ENCODE results near the gene SBNO2. TPM values are rescaled to one million over a fixed set of nuclear protein-coding genes. Genes with fewer than 3 reads are reported as not detected.

SBNO2 gene
- total RNA-seq, 4 donors from 2014 or later: 22.2 to 49.8 (median 30.9) TPM

DNA sequence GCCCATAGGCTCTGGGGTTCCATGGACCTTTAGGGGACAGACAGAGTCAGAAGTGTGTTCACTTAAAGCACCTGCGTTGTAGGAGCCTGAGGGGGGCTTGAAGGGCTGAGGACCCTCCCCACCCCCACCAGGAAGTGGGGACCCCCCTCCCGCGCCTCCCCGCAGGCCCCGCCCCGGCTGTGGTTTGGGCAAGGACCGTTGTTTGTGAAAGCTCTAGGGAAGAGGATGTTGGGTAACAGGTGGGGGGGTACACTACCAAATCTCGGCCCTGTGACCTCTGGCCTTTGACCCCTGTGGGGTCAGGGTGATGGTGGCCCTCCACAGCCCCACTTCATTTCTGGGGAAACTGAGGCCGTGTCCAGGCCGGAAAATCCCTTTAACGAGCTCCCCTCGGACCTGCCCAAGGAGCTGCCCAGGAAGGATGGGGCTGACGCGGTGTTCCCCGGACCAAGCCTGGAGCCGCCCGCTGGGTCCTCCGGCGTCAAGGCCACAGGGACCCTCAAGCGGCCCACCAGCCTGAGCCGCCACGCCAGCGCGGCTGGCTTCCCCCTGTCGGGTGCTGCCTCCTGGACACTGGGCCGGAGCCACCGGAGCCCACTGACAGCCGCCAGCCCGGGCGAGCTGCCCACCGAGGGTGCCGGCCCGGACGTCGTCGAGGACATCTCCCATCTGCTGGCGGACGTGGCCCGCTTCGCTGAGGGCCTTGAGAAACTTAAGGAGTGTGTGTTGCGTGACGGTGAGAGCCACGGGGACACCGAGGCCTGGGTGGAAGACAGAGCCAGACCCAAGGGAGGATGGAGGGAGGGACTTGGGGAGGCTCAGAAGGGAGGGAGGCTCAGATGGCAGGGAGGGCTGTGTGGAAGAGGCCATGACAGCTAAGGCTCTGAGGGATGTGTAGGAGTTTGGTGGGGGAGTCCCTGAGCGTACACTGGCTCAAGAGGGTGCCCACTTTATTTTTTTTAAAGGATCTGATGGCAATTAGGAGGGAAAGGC, 105.8 kb downstream of the SBNO2 start:
- ATAC-seq (no peak), DNase-seq (no peak)
- intact Hi-C loops (cut with DNase I; ENCODE audit: low total_unique reads) (no loop called here), in situ Hi-C loops (cut with MboI; ENCODE audit: low sequenced_read_pairs in 4 of 4) (no loop called here)
- Histone ChIP-seq H3K9me3 (no peaks in the 10 kb centered on the region), H3K27ac (no peak overlapping the region), H3K4me3 (peak overlapping the region in 2 of 4 donors; percentile 34), H3K4me1 (peaks cover 4 to 18% of the 10 kb centered on the region in 2 donors), H3K36me3 (no peaks in the 10 kb centered on the region), H3K27me3 (peaks cover 57 to 84% (median 71%) of the 10 kb centered on the region in 3 donors)
- TF ChIP-seq POLR2A (IDR thresholded peaks at IDR 0.05) (no peak), CTCF (IDR thresholded peaks at IDR 0.05 in 4 of 5, conservative IDR thresholded peaks at IDR 0.05 in 1 of 5) (no peak)

DNA sequence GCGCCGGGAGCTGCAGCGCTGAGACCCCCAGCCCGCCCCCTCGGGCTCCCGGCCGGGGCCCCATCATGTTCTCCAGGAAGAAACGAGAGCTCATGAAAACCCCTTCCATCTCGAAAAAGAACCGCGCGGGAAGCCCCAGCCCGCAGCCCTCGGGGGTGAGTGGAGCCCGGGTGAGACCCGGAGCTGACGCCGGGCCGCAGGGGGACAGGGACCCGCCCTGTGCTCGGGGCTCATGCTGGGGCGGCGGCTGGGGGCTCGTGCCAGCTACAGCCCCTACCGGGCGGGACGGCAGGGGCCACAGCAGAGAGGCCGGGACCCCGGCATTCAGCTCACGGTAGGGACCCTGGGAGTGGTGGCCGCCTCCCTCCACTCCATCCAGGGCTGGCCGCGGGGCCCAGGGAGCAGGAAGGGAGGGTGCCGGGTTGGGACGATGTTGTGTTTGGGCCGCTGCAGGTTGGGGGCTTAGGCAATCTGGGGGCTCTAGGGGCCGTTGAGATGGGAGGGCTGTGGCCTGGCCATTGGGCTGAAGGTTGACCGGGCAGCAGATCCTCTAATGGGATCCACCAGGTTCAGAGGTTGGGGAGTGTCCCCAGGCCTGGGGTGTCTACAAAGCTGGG, 106.6 kb downstream of the SBNO2 start:
- in situ Hi-C loops (cut with MboI; ENCODE audit: low sequenced_read_pairs in 4 of 4): no loop called here
- DNase-seq: no peak
- no peak for ATAC-seq
- intact Hi-C loops (cut with DNase I; ENCODE audit: low total_unique reads): no loop called here
- H3K27ac ChIP-seq: no peak overlapping the region
- H3K36me3 ChIP-seq: no peaks in the 10 kb centered on the region
- no peak for TF ChIP-seq POLR2A (IDR thresholded peaks at IDR 0.05)
- TF ChIP-seq CTCF (IDR thresholded peaks at IDR 0.05 in 4 of 5, conservative IDR thresholded peaks at IDR 0.05 in 1 of 5): no peak
- H3K4me3 ChIP-seq: peak overlapping the region in 3 of 4 donors; percentile 27 to 34 (median 34)
- peaks cover 4 to 18% of the 10 kb centered on the region in 2 donors for H3K4me1 ChIP-seq
- H3K27me3 ChIP-seq: peaks cover 57 to 82% (median 68%) of the 10 kb centered on the region in 3 donors
- no peaks in the 10 kb centered on the region for H3K9me3 ChIP-seq

- Histone ChIP-seq H3K27ac (no peak within 1 kb of the TSS), H3K9me3 (no peaks in the 10 kb centered on the region), H3K27me3 (peaks cover 51 to 76% (median 62%) of the 10 kb centered on the region in 3 donors), H3K36me3 (no peaks in the 10 kb centered on the region), H3K4me1 (peaks cover 4 to 18% of the 10 kb centered on the region in 2 donors), H3K4me3 (peak within 1 kb of the TSS in 3 of 4 donors; percentile 27 to 34 (median 34))
- DNase-seq (no peak), ATAC-seq (no peak)
- no peak for TF ChIP-seq CTCF (IDR thresholded peaks at IDR 0.05 in 4 of 5, conservative IDR thresholded peaks at IDR 0.05 in 1 of 5)
- TF ChIP-seq POLR2A (IDR thresholded peaks at IDR 0.05): peak in 1 of 2 donors; percentile 10
- intact Hi-C loops (cut with DNase I; ENCODE audit: low total_unique reads) (no loop called here), in situ Hi-C loops (cut with MboI; ENCODE audit: low sequenced_read_pairs in 4 of 4) (no loop called here)
Observed at GRCh38 chr19:1066748-1067340, 107.2 kb downstream of the SBNO2 start, which contains the start of gene ARHGAP45. TSS of gene ARHGAP45 (plus strand) at chr19:1067167. CDS start at chr19:1067406, 239 bp downstream.

DNA sequence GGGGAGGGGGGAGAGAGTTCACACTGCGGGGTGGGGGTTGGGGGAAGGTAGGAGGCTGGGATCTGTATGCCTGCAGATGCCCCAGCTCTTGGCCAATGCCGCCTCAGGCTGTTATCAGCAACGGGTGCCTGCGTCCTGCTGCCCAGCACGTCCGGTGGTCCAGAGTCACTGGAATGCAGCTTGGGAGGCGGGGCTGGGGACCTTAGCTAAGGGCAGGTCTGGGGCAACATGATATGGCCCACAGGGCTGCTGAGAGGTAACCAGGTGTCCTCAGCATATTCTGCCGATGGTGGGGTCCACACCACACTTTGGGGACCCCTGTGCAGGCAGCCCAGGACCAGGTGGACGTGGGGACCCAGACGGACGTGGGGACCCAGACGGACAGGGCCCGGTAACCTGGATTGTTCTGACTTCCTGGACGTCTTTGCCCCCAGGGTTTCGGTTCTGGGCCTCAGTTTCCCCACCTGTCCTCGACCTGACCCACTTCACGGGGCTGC, 107.8 kb downstream of the SBNO2 start:
- TF ChIP-seq CTCF (IDR thresholded peaks at IDR 0.05 in 4 of 5, conservative IDR thresholded peaks at IDR 0.05 in 1 of 5) (no peak), POLR2A (IDR thresholded peaks at IDR 0.05) (no peak)
- Histone ChIP-seq H3K27me3 (peaks cover 47 to 71% (median 58%) of the 10 kb centered on the region in 3 donors), H3K27ac (no peak overlapping the region), H3K4me3 (peak overlapping the region in 2 of 4 donors; percentile 34), H3K36me3 (no peaks in the 10 kb centered on the region), H3K9me3 (no peaks in the 10 kb centered on the region), H3K4me1 (peaks cover 4 to 18% of the 10 kb centered on the region in 2 donors)
- in situ Hi-C loops (cut with MboI; ENCODE audit: low sequenced_read_pairs in 4 of 4) (no loop called here), intact Hi-C loops (cut with DNase I; ENCODE audit: low total_unique reads) (no loop called here)
- DNase-seq: no peak
- no peak for ATAC-seq
